ENCODE data around the gene ETFA.

- TF ChIP-seq POLR2A (IDR thresholded peaks at IDR 0.05) = no peak
- no peak for TF ChIP-seq CTCF (IDR thresholded peaks at IDR 0.05)
Observed at GRCh38 chr15:76173317-76173834, 137.9 kb downstream of the ETFA start.

Measured in thyroid gland (tissue), 4 donors.